ENCODE results near the gene SCARF1.
"Not testable (repeated sequence)": the region's sequence is repeated elsewhere in the genome, so short reads cannot be mapped to it uniquely, and the experiment has no call there.

The SCARF1 gene

DNA sequence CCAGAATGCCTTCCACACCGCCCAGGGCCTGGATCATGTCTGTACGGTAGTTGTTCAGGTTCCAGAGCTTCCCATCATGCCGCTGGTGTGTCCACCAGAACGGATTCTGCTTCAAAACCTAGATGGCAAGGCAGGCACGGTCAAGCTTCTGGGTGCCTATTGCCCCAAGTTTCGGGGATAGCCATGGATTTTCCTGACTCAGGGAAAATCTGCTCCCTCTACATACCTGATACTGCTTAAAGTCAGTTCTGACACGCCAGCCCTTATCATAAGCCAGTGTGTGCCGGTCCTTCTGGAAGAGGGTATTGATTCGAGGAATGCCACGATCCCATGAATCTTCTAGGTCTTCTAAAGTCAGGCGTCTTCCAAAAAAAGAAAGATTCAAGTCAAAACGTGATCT, 15.5 kb upstream of the SCARF1 start:
- Histone ChIP-seq H3K79me2 (peaks cover 10% of the 10 kb centered on the region), H3K4me2 (ENCODE audit: low read length) (no peak overlapping the region), H3K4me1 (no peaks in the 10 kb centered on the region), H3K4me3 (ENCODE audit: low read depth, low read length) (no peak overlapping the region), H3K27me3 (ENCODE audit: control insufficient read depth, insufficient read depth, low read length) (no peaks in the 10 kb centered on the region), H2AFZ (no peak overlapping the region), H3K36me3 (ENCODE audit: control insufficient read depth, insufficient read depth, low read length) (no peaks in the 10 kb centered on the region), H3K9me3 (ENCODE audit: control insufficient read depth, low read length) (no peaks in the 10 kb centered on the region), H3K27ac (no peak overlapping the region), H3K9ac (no peak overlapping the region)
- TF ChIP-seq, protein P1, sequence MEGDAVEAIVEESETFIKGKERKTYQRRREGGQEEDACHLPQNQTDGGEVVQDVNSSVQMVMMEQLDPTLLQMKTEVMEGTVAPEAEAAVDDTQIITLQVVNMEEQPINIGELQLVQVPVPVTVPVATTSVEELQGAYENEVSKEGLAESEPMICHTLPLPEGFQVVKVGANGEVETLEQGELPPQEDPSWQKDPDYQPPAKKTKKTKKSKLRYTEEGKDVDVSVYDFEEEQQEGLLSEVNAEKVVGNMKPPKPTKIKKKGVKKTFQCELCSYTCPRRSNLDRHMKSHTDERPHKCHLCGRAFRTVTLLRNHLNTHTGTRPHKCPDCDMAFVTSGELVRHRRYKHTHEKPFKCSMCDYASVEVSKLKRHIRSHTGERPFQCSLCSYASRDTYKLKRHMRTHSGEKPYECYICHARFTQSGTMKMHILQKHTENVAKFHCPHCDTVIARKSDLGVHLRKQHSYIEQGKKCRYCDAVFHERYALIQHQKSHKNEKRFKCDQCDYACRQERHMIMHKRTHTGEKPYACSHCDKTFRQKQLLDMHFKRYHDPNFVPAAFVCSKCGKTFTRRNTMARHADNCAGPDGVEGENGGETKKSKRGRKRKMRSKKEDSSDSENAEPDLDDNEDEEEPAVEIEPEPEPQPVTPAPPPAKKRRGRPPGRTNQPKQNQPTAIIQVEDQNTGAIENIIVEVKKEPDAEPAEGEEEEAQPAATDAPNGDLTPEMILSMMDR (IDR thresholded peaks at IDR 0.05), result no peak

DNA sequence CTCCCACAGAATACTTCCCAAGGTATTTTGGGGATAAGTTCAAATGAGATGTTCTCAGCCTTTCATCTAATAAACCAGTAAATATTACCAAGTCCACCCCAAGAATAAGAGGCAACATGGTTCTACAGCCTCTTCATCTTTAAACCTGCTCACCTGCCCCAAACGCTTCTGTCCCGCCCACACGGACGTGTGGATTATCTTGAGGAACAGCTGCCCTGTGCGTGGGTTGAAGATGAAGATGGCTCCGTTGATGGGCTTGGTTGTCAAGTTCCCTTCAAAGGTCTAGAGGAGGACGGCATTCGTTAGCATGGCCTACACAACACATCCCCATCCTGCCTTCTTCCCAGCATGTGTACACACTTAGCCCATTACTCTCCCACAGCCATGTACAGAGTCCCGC, 12.6 kb upstream of the SCARF1 start:
- Histone ChIP-seq H3K9ac (no peak overlapping the region), H3K27me3 (ENCODE audit: control insufficient read depth, insufficient read depth, low read length) (no peaks in the 10 kb centered on the region), H3K4me2 (ENCODE audit: low read length) (no peak overlapping the region), H3K79me2 (peaks cover 10% of the 10 kb centered on the region), H2AFZ (no peak overlapping the region), H3K9me3 (ENCODE audit: control insufficient read depth, low read length) (no peaks in the 10 kb centered on the region), H3K4me3 (ENCODE audit: low read depth, low read length) (no peak overlapping the region), H3K36me3 (ENCODE audit: control insufficient read depth, insufficient read depth, low read length) (no peaks in the 10 kb centered on the region), H3K27ac (no peak overlapping the region), H3K4me1 (no peaks in the 10 kb centered on the region)
- TF ChIP-seq, protein P1 (IDR thresholded peaks at IDR 0.05), result no peak

DNA sequence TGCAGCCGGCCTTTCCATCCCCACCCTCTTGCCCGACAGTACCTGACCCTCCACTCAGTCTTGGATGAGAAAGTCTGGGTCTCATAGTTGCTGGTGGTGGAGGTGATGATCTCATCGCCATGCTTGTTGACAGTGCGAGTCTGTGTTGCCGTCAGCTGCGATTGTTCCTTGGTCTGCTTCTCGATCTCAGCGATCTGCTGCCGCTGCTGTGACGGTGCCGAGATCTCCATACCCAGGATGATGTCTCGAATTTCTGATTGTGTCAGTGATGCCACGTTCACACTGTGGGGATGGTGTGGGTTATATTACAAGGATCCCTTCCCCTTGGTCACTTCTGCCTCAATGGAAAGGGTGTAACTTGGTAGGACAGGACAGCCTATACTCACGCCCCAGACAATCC, 8.2 kb upstream of the SCARF1 start:
- TF ChIP-seq, protein P1 (IDR thresholded peaks at IDR 0.05), result no peak
- H3K36me3 ChIP-seq (ENCODE audit: control insufficient read depth, insufficient read depth, low read length), result no peaks in the 10 kb centered on the region

DNA sequence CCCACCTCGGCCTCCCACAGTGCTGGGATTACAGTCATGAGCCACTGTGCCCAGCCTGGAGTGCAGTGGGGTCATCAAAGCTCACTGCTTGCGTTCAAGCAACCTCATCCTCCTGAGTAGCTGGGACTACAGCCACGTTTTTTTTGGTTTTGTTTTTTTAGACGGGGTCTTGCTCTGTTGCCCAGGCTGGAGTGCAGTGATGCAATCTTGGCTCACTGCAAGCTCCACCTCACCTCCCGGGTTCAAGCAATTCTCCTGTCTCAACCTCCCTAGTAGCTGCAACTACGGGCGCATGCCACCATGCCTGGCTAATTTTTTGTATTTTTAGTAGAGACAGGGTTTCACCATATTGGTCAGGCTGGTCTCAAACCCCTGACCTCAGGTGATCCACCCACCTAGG, 7.3 kb upstream of the SCARF1 start:
- not testable (repeated sequence) for H3K36me3 ChIP-seq (ENCODE audit: control insufficient read depth, insufficient read depth, low read length); H3K27me3 ChIP-seq (ENCODE audit: control insufficient read depth, insufficient read depth, low read length); H3K27ac ChIP-seq; H3K4me1 ChIP-seq; H3K79me2 ChIP-seq; H3K9ac ChIP-seq; H3K4me3 ChIP-seq (ENCODE audit: low read depth, low read length); H3K4me2 ChIP-seq (ENCODE audit: low read length); H2AFZ ChIP-seq; H3K9me3 ChIP-seq (ENCODE audit: control insufficient read depth, low read length)

More for the DNA sequence above, 8.2 kb upstream of the SCARF1 start:
- no peak overlapping the region for H3K9ac ChIP-seq
- H3K4me2 ChIP-seq (ENCODE audit: low read length), result no peak overlapping the region
- H2AFZ ChIP-seq, result no peak overlapping the region
- H3K79me2 ChIP-seq, result no peaks in the 10 kb centered on the region
- no peak overlapping the region for H3K4me3 ChIP-seq (ENCODE audit: low read depth, low read length)
- H3K27ac ChIP-seq, result no peak overlapping the region
- no peaks in the 10 kb centered on the region for H3K9me3 ChIP-seq (ENCODE audit: control insufficient read depth, low read length)
- peaks cover 5% of the 10 kb centered on the region for H3K4me1 ChIP-seq
- no peaks in the 10 kb centered on the region for H3K27me3 ChIP-seq (ENCODE audit: control insufficient read depth, insufficient read depth, low read length)

DNA sequence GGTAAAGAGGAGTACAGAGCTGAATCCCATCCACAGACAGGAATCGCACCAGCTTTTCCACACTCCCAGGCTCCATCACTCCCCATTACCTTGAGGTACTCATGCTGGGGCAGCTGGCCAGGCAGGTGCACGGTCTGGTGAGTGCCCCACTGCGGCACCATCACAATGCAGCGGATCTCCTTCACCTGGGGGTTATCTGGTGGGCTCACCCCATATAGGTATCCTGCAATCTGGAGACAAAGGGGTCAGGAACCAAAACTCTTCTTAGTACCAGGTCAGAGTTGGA, 6.0 kb upstream of the SCARF1 start:
- no peak overlapping the region for H3K4me2 ChIP-seq (ENCODE audit: low read length)
- peaks cover 5% of the 10 kb centered on the region for H3K4me1 ChIP-seq
- no peaks in the 10 kb centered on the region for H3K27me3 ChIP-seq (ENCODE audit: control insufficient read depth, insufficient read depth, low read length)
- no peak overlapping the region for H2AFZ ChIP-seq
- no peak overlapping the region for H3K9ac ChIP-seq
- H3K4me3 ChIP-seq (ENCODE audit: low read depth, low read length), result no peak overlapping the region
- TF ChIP-seq, protein P1 (IDR thresholded peaks at IDR 0.05), result no peak
- no peak overlapping the region for H3K27ac ChIP-seq
- H3K79me2 ChIP-seq, result no peaks in the 10 kb centered on the region
- H3K36me3 ChIP-seq (ENCODE audit: control insufficient read depth, insufficient read depth, low read length), result no peaks in the 10 kb centered on the region
- no peaks in the 10 kb centered on the region for H3K9me3 ChIP-seq (ENCODE audit: control insufficient read depth, low read length)

Data from parathyroid adenoma (tissue), 2 donors.